ENCODE measurements around the gene SPRR1B. TPM values are rescaled to one million over a fixed set of nuclear protein-coding genes. Genes with fewer than 3 reads are reported as not detected.

SPRR1B gene, protein sequence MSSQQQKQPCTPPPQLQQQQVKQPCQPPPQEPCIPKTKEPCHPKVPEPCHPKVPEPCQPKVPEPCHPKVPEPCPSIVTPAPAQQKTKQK
- not detected in 2 replicates for total RNA-seq (2013; cell fraction: nucleolus; rRNA removed)
- total RNA-seq (2014; rRNA removed) (not detected in 2 replicates), total RNA-seq (2014; rRNA removed; fragmentation: Illumina TruSeq; extraction: Trizol) (not detected in 2 replicates), total RNA-seq (2021) (not detected in 2 replicates), polyA plus RNA-seq (2011; rRNA removed) (not detected in 2 replicates), polyA plus RNA-seq (2014; fragmentation: Illumina TruSeq; extraction: Trizol) (not detected in 2 replicates), polyA plus RNA-seq (2014; fragmentation: Nextera tagmentation; extraction: Ambion mirVana) (not detected), polyA plus RNA-seq (2014; rRNA removed) (not detected in 2 replicates), polyA plus RNA-seq (2016; fragmentation: Nextera tagmentation; extraction: Ambion mirVana) (not detected), polyA minus RNA-seq (2011; rRNA and poly(A)+ RNA removed) (not detected in 2 replicates), Bru-seq, nascent RNA (not detected), BruChase-seq, experiment 1, labeled RNA remaining after a 6-hour chase (not detected), BruChase-seq, experiment 2, labeled RNA remaining after a 2-hour chase (not detected)
- polyA plus RNA-seq (2011; ENCODE audit: low read depth), result not detected
- not detected in 2 replicates for polyA plus RNA-seq (2011; cell fraction: cytosol; rRNA removed)
- polyA plus RNA-seq (2011; cell fraction: nucleus; rRNA removed), result not detected in 2 replicates
- polyA plus RNA-seq (2012), result not detected in 2 replicates
- not detected in 2 replicates for polyA minus RNA-seq (2011; cell fraction: cytosol; rRNA and poly(A)+ RNA removed)
- polyA minus RNA-seq (2011; cell fraction: nucleus; rRNA and poly(A)+ RNA removed), result not detected in 2 replicates
- long read RNA-seq, experiment 1, result 0 reads
- long read RNA-seq, experiment 2, result 0 reads

DNA sequence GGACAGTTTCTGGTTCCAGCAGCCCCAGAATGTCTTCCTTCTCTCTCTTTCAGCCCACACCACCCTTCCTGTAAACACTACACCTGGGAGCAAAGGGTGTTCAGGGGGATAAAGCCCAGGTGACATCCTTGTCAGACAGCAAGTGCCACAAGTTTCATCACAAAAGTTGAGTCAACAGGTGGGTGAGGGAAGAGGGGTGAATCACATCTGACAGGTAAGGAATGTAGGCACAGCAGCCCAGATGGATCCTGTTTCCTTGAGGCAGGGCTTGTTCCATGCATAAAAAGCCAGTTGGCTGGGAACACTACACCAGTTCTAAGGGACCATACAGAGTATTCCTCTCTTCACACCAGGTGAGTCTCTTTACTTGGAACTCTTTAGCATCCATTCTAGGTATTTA, at the start of gene SPRR1B:
Gene SPRR1B, plus strand, starts transcription at position 309 of the 400 bp plus-strand sequence. CDS start 1,143 bp downstream, outside the sequence.
- intact Hi-C loops (cut with micrococcal nuclease; ENCODE audit: unreplicated experiment), result loop anchor here (10.0 kb wide), 1 partner anchor 156 kb away; the partner anchor contains the start of gene SMCP
- TF ChIP-seq EP300 (IDR thresholded peaks at IDR 0.05; ENCODE audit: borderline replicate concordance in 1 of 2, control insufficient read depth in 1 of 2, low read depth in 2 of 2, low read length in 2 of 2), result no peak
- TF ChIP-seq SREBF2 (IDR thresholded peaks at IDR 0.05; ENCODE audit: low read length), result no peak
- TF ChIP-seq SUPT20H (IDR thresholded peaks at IDR 0.05; ENCODE audit: borderline replicate concordance, control insufficient read depth, low read depth, low read length), result no peak
- no peak for TF ChIP-seq MTA3 (IDR thresholded peaks at IDR 0.05; ENCODE audit: borderline replicate concordance, low read length)
- no peak for TF ChIP-seq DPF2 (IDR thresholded peaks at IDR 0.05)
- TF ChIP-seq BCL11A (IDR thresholded peaks at IDR 0.05; ENCODE audit: low read depth, low read length), result no peak
- no peak for TF ChIP-seq ETV6 (conservative IDR thresholded peaks at IDR 0.05 in 1 of 2, IDR thresholded peaks at IDR 0.05 in 1 of 2; ENCODE audit: borderline replicate concordance in 1 of 2, low read depth in 1 of 2)
- TF ChIP-seq, protein P1, sequence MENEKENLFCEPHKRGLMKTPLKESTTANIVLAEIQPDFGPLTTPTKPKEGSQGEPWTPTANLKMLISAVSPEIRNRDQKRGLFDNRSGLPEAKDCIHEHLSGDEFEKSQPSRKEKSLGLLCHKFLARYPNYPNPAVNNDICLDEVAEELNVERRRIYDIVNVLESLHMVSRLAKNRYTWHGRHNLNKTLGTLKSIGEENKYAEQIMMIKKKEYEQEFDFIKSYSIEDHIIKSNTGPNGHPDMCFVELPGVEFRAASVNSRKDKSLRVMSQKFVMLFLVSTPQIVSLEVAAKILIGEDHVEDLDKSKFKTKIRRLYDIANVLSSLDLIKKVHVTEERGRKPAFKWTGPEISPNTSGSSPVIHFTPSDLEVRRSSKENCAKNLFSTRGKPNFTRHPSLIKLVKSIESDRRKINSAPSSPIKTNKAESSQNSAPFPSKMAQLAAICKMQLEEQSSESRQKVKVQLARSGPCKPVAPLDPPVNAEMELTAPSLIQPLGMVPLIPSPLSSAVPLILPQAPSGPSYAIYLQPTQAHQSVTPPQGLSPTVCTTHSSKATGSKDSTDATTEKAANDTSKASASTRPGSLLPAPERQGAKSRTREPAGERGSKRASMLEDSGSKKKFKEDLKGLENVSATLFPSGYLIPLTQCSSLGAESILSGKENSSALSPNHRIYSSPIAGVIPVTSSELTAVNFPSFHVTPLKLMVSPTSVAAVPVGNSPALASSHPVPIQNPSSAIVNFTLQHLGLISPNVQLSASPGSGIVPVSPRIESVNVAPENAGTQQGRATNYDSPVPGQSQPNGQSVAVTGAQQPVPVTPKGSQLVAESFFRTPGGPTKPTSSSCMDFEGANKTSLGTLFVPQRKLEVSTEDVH (IDR thresholded peaks at IDR 0.05; ENCODE audit: low read depth, partially characterized antibody), result no peak
- TF ChIP-seq MYC (IDR thresholded peaks at IDR 0.05; ENCODE audit: insufficient read depth, insufficient read length, insufficient replicate concordance, low read length, severe bottlenecking), result no peak
- TF ChIP-seq FOXM1 (IDR thresholded peaks at IDR 0.05; ENCODE audit: low read depth, low read length), result no peak
- TF ChIP-seq SRF (IDR thresholded peaks at IDR 0.05; ENCODE audit: low read depth in 2 of 2, low read length in 2 of 2), result no peak
- TF ChIP-seq BHLHE40 (IDR thresholded peaks at IDR 0.05; ENCODE audit: borderline replicate concordance in 1 of 2, low read depth in 2 of 2, low read length in 1 of 2), result no peak
- TF ChIP-seq ZNF384 (IDR thresholded peaks at IDR 0.05; ENCODE audit: borderline replicate concordance, low read depth, low read length), result no peak
- TF ChIP-seq TCF3 (IDR thresholded peaks at IDR 0.05; ENCODE audit: borderline replicate concordance, insufficient read depth, low read depth, low read length), result no peak
- TF ChIP-seq ZNF217 (IDR thresholded peaks at IDR 0.05), result no peak
- TF ChIP-seq, protein P2, sequence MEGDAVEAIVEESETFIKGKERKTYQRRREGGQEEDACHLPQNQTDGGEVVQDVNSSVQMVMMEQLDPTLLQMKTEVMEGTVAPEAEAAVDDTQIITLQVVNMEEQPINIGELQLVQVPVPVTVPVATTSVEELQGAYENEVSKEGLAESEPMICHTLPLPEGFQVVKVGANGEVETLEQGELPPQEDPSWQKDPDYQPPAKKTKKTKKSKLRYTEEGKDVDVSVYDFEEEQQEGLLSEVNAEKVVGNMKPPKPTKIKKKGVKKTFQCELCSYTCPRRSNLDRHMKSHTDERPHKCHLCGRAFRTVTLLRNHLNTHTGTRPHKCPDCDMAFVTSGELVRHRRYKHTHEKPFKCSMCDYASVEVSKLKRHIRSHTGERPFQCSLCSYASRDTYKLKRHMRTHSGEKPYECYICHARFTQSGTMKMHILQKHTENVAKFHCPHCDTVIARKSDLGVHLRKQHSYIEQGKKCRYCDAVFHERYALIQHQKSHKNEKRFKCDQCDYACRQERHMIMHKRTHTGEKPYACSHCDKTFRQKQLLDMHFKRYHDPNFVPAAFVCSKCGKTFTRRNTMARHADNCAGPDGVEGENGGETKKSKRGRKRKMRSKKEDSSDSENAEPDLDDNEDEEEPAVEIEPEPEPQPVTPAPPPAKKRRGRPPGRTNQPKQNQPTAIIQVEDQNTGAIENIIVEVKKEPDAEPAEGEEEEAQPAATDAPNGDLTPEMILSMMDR (IDR thresholded peaks at IDR 0.05 in 2 of 3, conservative IDR thresholded peaks at IDR 0.05 in 1 of 3; ENCODE audit: control insufficient read depth in 2 of 3, extremely low read depth in 1 of 3, insufficient read depth in 1 of 3, low read depth in 3 of 3, low read length in 3 of 3), result no peak

More for the DNA sequence above, at the start of gene SPRR1B:
- Histone ChIP-seq H3K36me3 (ENCODE audit: control insufficient read depth in 2 of 2, insufficient read depth in 2 of 2, low read length in 1 of 2) (no peaks in the 10 kb centered on the region), H3K27ac (ENCODE audit: control insufficient read depth, insufficient read depth) (no peak within 1 kb of the TSS), H3K4me3 (no peak within 1 kb of the TSS), H3K9me3 (replicated peaks; ENCODE audit: control insufficient read depth, insufficient read depth, low read length) (no peaks in the 10 kb centered on the region), H3K4me2 (ENCODE audit: control insufficient read depth, insufficient read depth) (no peak within 1 kb of the TSS), H4K20me1 (ENCODE audit: control insufficient read depth, insufficient read depth) (no peaks in the 10 kb centered on the region), H3K4me1 (ENCODE audit: control insufficient read depth, insufficient read depth, low read length) (no peaks in the 10 kb centered on the region), H3K27me3 (replicated peaks in 1 of 2; ENCODE audit: control insufficient read depth in 2 of 2, insufficient read depth in 2 of 2, low read length in 1 of 2) (no peaks in the 10 kb centered on the region; a peak in 1 of 4 replicates), H3K79me2 (ENCODE audit: control insufficient read depth, insufficient read depth, low read length) (no peaks in the 10 kb centered on the region), H2AFZ (ENCODE audit: control insufficient read depth, low read depth, low read length) (no peak within 1 kb of the TSS), H3K9ac (ENCODE audit: control insufficient read depth, insufficient read depth, low read length) (no peak within 1 kb of the TSS)
- in situ Hi-C loops (cut with MboI), result no loop called here
- RAD21 ChIA-PET (ENCODE audit: unreplicated experiment), result no interaction called here
- no peak for FAIRE-seq
- CTCF ChIA-PET, result no interaction called here
- ATAC-seq, result no peak
- BruUV-seq (replicated peaks), result no TSS peak
- SMC1A ChIA-PET (ENCODE audit: uncharacterized antibody, unreplicated experiment), result interaction anchor here (1.2 kb wide), 1 partner anchor 14 kb away, joined by 3 read pairs; no protein-coding TSS in a partner anchor
- POLR2A ChIA-PET, result interaction anchor here (0.6 kb wide), 1 partner anchor 9 kb away, joined by 3 read pairs; no protein-coding TSS in a partner anchor
- DNase-seq (ENCODE audit: low read depth, low spot score), result no peak
